MCF 10A (cell line): Measurements from ENCODE around the gene DSTYK. TPM values are rescaled to one million over a fixed set of nuclear protein-coding genes. Genes with fewer than 3 reads are reported as not detected.
A peak's percentile ranks its signal among the peaks of the same experiment; 100 is the strongest.

Experiments used
- BruUV-seq: library from RNA; stranded (reverse); fragments of 400-500 nt; replicated peaks from 2 replicates; lab custom pipeline; 2021; lab: Mats Ljungman, UMichigan
- CTCF ChIA-PET: fragments of 300-600 bp; sonication (Branson Sonifier 250); formaldehyde crosslinking; extraction: SDS; loops from one replicate; lab custom pipeline; 2021; ENCODE audit warnings: antibody characterized with exemption, inconsistent platforms; lab: Yijun Ruan, JAX
- POLR2A ChIA-PET: fragments of 300-600, 350-650 bp; sonication (Branson Sonifier 250); formaldehyde crosslinking; extraction: SDS; loops from one replicate; lab custom pipeline; 2020; ENCODE audit warnings: antibody characterized with exemption, inconsistent platforms; lab: Yijun Ruan, JAX
- DNase-seq: peaks from one replicate; pipeline ENCODE4 v3.0.0-alpha.2; 2018; ENCODE audit not compliant: unreplicated experiment
- H3K27ac Mint-ChIP-seq: one replicate; pipeline ENCODE4 v1.8.0; 2022; ENCODE audit warnings: mild to moderate bottlenecking, low read depth, mixed read lengths; ENCODE audit not compliant: unreplicated experiment
- H3K27me3 Mint-ChIP-seq: one replicate; pipeline ENCODE4 v1.8.0; 2022; ENCODE audit warnings: mixed read lengths; ENCODE audit not compliant: insufficient read depth, unreplicated experiment
- H3K36me3 Mint-ChIP-seq: one replicate; pipeline ENCODE4 v1.8.0; 2022; ENCODE audit warnings: mild to moderate bottlenecking, moderate library complexity, mixed read lengths; ENCODE audit not compliant: insufficient read depth, unreplicated experiment
- H3K4me1 Mint-ChIP-seq: one replicate; pipeline ENCODE4 v1.8.0; 2022; ENCODE audit warnings: mixed read lengths; ENCODE audit not compliant: insufficient read depth, unreplicated experiment
- H3K4me3 Mint-ChIP-seq: one replicate; pipeline ENCODE4 v1.8.0; 2022; ENCODE audit warnings: mild to moderate bottlenecking, moderate library complexity, mixed read lengths; ENCODE audit not compliant: unreplicated experiment
- H3K9me3 Mint-ChIP-seq: one replicate; pipeline ENCODE4 v1.8.0; 2022; ENCODE audit warnings: mixed read lengths; ENCODE audit not compliant: unreplicated experiment
- intact Hi-C: fragments of 100-400 bp; cut with micrococcal nuclease; formaldehyde crosslinking; loops from 2 replicates; pipeline ENCODE4 v1.14.1; 2022
- total RNA-seq: library from RNA; stranded (reverse); gene quantifications from 2 replicates; pipeline ENCODE4 v1.2.3, GENCODE V29; 2022
- TF ChIP-seq, protein P1 (sequence below): fragments of 200-600 bp; IDR thresholded peaks from one replicate; pipeline ENCODE4 v1.8.0; 2022; ENCODE audit warnings: antibody characterized with exemption, mild to moderate bottlenecking; ENCODE audit not compliant: unreplicated experiment

Gene DSTYK
- total RNA-seq, 1 experiment from 2014 or later, result 18.4 TPM

DNA sequence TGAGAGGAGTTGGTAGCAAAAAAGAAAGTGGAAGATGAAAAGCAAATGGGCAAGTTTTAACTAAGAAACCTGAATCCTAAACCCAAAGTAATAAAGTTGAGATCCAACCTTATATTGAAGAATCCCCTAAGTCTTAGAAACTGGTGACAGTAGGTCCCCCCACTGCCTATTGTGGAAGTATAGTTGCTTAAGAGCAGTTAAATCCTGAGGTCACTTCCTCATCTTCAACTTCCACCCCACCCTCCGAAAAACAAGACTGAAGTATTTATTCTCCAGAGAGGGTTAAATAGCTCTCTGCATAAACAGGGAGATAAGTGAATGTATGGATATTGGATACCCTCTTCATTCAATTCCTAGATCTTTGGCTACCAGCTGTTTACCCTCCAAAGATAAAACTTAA lies 3.3 kb upstream of the DSTYK start:
- no TSS peak for BruUV-seq
- no peak for DNase-seq
- H3K4me1 Mint-ChIP-seq, result peaks cover 12% of the 10 kb centered on the region
- no peak overlapping the region for H3K27ac Mint-ChIP-seq
- H3K4me3 Mint-ChIP-seq, result no peak overlapping the region
- POLR2A ChIA-PET, result interaction anchor here (1.4 kb wide), 1 partner anchor 93 kb away, joined by 3 read pairs; the partner anchor contains the start of gene RBBP5
- TF ChIP-seq, protein P1, sequence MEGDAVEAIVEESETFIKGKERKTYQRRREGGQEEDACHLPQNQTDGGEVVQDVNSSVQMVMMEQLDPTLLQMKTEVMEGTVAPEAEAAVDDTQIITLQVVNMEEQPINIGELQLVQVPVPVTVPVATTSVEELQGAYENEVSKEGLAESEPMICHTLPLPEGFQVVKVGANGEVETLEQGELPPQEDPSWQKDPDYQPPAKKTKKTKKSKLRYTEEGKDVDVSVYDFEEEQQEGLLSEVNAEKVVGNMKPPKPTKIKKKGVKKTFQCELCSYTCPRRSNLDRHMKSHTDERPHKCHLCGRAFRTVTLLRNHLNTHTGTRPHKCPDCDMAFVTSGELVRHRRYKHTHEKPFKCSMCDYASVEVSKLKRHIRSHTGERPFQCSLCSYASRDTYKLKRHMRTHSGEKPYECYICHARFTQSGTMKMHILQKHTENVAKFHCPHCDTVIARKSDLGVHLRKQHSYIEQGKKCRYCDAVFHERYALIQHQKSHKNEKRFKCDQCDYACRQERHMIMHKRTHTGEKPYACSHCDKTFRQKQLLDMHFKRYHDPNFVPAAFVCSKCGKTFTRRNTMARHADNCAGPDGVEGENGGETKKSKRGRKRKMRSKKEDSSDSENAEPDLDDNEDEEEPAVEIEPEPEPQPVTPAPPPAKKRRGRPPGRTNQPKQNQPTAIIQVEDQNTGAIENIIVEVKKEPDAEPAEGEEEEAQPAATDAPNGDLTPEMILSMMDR, result no peak
- peaks cover 12% of the 10 kb centered on the region for H3K27me3 Mint-ChIP-seq
- H3K36me3 Mint-ChIP-seq, result peaks cover 10% of the 10 kb centered on the region
- H3K9me3 Mint-ChIP-seq, result no peaks in the 10 kb centered on the region
- intact Hi-C loops, result no loop called here
- CTCF ChIA-PET, result interaction anchor here (0.6 to 2.1 kb wide), 4 partner anchors 15 to 316 kb away, joined by 3 to 9 read pairs (median 5); no protein-coding TSS in a partner anchor

DNA sequence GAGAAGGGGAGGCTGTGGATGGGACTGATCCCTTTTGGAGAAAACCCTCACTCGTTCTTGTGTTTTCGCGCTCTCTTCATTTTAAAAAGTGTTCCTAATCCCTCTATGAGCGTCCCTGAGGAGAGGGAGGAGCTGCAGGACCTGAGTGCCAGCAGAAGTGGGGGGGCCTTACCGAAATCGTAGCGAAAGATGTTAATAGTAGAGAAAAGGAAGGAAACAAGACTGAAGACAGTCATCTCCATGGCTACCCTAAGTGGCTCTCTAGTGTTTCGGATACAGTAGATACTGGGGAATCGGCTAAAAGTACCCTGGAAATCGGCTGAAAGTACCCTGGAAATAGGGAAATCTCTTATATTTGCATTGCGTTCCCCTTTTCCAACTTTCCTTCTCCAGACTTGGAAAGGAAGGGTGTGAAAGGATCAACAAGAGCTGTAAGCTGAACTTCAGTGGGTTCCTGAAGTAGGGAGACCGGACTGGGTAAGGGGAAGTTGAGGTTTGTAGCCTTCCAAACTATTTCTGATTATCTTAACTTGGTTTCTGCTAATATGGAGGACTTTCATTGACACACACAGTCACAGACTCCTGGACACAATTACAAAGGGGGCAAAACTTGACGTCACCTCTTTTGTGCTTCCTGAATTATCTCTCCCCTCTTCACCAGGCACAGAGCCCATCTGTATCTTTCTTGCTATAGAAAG lies 486 bp upstream of the DSTYK start:
- no peaks in the 10 kb centered on the region for H3K9me3 Mint-ChIP-seq
- peaks cover 10% of the 10 kb centered on the region for H3K36me3 Mint-ChIP-seq
- POLR2A ChIA-PET, result interaction anchor here (0.8 to 3.9 kb wide), 13 partner anchors 8 to 687 kb away, joined by 3 to 71 read pairs (median 6); partner anchors contain the start of genes RBBP5 and TMCC2
- H3K4me3 Mint-ChIP-seq, result peak overlapping the region; percentile 73
- TF ChIP-seq, protein P1, result no peak
- H3K27me3 Mint-ChIP-seq, result peaks cover 12% of the 10 kb centered on the region
- DNase-seq, result no peak
- intact Hi-C loops, result loop anchor here (1.0 kb wide), 3 partner anchors 37 to 90 kb away; no protein-coding TSS in a partner anchor
- H3K27ac Mint-ChIP-seq, result peak overlapping the region; percentile 94
- CTCF ChIA-PET, result interaction anchor here (0.5 to 0.7 kb wide), 5 partner anchors 40 to 1418 kb away, joined by 3 to 4 read pairs (median 3); no protein-coding TSS in a partner anchor
- peaks cover 12% of the 10 kb centered on the region for H3K4me1 Mint-ChIP-seq
- BruUV-seq, result no TSS peak

DNA sequence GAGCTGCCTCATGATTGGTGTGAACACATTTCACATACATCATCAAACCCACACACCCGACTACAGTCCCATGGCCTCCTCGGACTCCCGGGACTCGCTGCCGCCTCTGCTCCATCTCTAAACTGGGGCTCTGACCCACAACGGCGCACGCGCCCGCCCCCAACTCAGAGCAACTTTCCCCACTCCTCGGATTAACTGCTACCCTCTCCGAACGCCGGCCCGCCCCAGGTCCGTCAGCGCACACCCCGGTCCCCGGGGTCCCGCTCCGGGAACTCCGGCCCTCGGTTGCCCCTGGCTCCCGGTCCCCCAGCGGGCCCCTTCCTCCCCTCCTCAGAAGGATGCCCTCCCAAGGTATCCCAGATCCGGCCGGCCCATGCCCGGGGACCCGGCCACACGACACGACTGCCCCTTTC lies 740 bp downstream of the DSTYK start:
- H3K4me1 Mint-ChIP-seq, result peaks cover 12% of the 10 kb centered on the region
- peaks cover 10% of the 10 kb centered on the region for H3K36me3 Mint-ChIP-seq
- DNase-seq, result no peak
- H3K4me3 Mint-ChIP-seq, result peak overlapping the region; percentile 73
- TF ChIP-seq, protein P1, result no peak
- intact Hi-C loops, result loop anchor here (1.0 kb wide), 3 partner anchors 35 to 88 kb away; no protein-coding TSS in a partner anchor
- ChIA-PET CTCF (interaction anchor here (0.6 to 1.6 kb wide), 7 partner anchors 18 to 857 kb away, joined by 3 to 7 read pairs (median 4); no protein-coding TSS in a partner anchor), POLR2A (interaction anchor here (0.7 to 3.9 kb wide), 28 partner anchors 9 to 1953 kb away, joined by 3 to 71 read pairs (median 4); partner anchors contain the start of genes RBBP5 and TMCC2)
- H3K27me3 Mint-ChIP-seq, result peaks cover 8% of the 10 kb centered on the region
- no TSS peak for BruUV-seq
- H3K9me3 Mint-ChIP-seq, result no peaks in the 10 kb centered on the region
- peak overlapping the region; percentile 94 for H3K27ac Mint-ChIP-seq

DNA sequence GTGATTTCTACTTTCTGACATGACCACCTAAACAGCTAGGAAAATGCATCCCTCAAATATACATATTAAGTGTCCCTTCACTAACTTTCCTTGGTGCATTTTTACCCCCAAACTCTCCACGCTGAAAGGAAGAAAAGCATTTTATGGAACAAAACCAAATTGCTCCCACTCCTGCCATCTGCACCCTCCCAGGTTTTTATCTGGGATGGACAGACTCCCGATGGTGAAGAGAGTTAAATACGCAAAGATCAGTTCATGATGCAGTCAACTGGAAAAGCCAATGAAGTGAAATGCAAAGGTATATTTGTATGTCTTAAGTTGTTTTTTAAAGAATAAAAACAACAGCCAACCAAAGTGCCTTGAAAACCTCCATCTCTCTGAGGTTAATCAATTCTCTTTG lies 2.7 kb downstream of the DSTYK start:
- intact Hi-C loops, result no loop called here
- TF ChIP-seq, protein P1, result no peak
- Mint-ChIP-seq H3K27ac (no peak overlapping the region), H3K36me3 (peaks cover 10% of the 10 kb centered on the region), H3K4me1 (peaks cover 29% of the 10 kb centered on the region), H3K4me3 (no peak overlapping the region), H3K9me3 (no peaks in the 10 kb centered on the region), H3K27me3 (no peaks in the 10 kb centered on the region)
- DNase-seq, result no peak
- CTCF ChIA-PET, result interaction anchor here (0.6 to 0.7 kb wide), 2 partner anchors 45 to 1828 kb away, joined by 3 to 4 read pairs; no protein-coding TSS in a partner anchor
- BruUV-seq, result no TSS peak
- POLR2A ChIA-PET, result interaction anchor here (2.7 to 3.9 kb wide), 2 partner anchors 10 to 19 kb away, joined by 8 to 26 read pairs; no protein-coding TSS in a partner anchor
